SK-N-SH (cell line): Measurements from ENCODE around the gene PGRMC2. TPM values are rescaled to one million over a fixed set of nuclear protein-coding genes. Genes with fewer than 3 reads are reported as not detected.

Experiments used
- CTCF ChIA-PET: fragments of 300-600, 350-600 bp; formaldehyde crosslinking; extraction: SDS; loops from one replicate; lab custom pipeline; 2021; lab: Yijun Ruan, JAX
- POLR2A ChIA-PET: fragments of 350-600 bp; sonication (Branson Sonifier 250); formaldehyde crosslinking; extraction: SDS; loops from one replicate; lab custom pipeline; 2020; ENCODE audit warnings: antibody characterized with exemption, inconsistent platforms; lab: Yijun Ruan, JAX
- DNase-seq: peaks from one replicate; pipeline ENCODE4 v3.0.0; 2012
- H2AFZ ChIP-seq: fragments of 200-600 bp; sonication (generic); 2 replicates; pipeline ENCODE4 v1.8.1; 2016; ENCODE audit warnings: antibody characterized with exemption, mild to moderate bottlenecking, low read depth
- H3F3A ChIP-seq: fragments of 200-600 bp; sonication (generic); replicated peaks from 2 replicates; pipeline ENCODE3; 2016; ENCODE audit warnings: antibody characterized with exemption, mild to moderate bottlenecking; ENCODE audit not compliant: insufficient read depth
- H3K27ac ChIP-seq, 2 experiments: fragments of 200-500 bp in 1 of 2; fragments of 200-600 bp in 1 of 2; sonication (Bioruptor generic) in 1 of 2; sonication (generic), shearing (Covaris generic) in 1 of 2; 2 replicates each; pipeline versions ENCODE4 v1.5.1 to v1.6.1; 2014 to 2016; ENCODE audit warnings: low read depth in 2 of 2, inconsistent platforms in 1 of 2, low read length in 1 of 2, mild to moderate bottlenecking in 1 of 2, mixed read lengths in 1 of 2
- H3K27me3 ChIP-seq: fragments of 200-600 bp; sonication (generic), shearing (Covaris generic); 2 replicates; pipeline ENCODE4 v1.6.1; 2016; ENCODE audit warnings: mixed run types; ENCODE audit not compliant: insufficient read depth
- H3K36me3 ChIP-seq, 2 experiments: fragments of 200-500 bp in 1 of 2; fragments of 200-600 bp in 1 of 2; sonication (Bioruptor generic) in 1 of 2; sonication (generic) in 1 of 2; replicated peaks in 1 of 2; 2 replicates each; pipeline versions ENCODE3 to v1.5.1; 2014 to 2016; ENCODE audit warnings: low read length in 1 of 2, mild to moderate bottlenecking in 1 of 2; ENCODE audit not compliant: insufficient read depth in 2 of 2, control insufficient read depth in 1 of 2
- H3K4me1 ChIP-seq, 2 experiments: fragments of 200-500 bp in 1 of 2; fragments of 200-600 bp in 1 of 2; sonication (Bioruptor generic) in 1 of 2; sonication (generic), shearing (Covaris generic) in 1 of 2; 2 replicates each; pipeline versions ENCODE4 v1.5.1 to v1.6.1; 2014 to 2016; ENCODE audit warnings: low read depth in 1 of 2, low read length in 1 of 2, mixed run types in 1 of 2; ENCODE audit not compliant: insufficient read depth in 2 of 2, control insufficient read depth in 1 of 2
- H3K4me2 ChIP-seq: fragments of 200-600 bp; sonication (generic), shearing (Covaris generic); 2 replicates; pipeline ENCODE4 v1.6.1; 2017; ENCODE audit warnings: mixed run types
- H3K4me3 ChIP-seq, 2 experiments: fragments of 200-500 bp in 1 of 2; fragments of 200-600 bp in 1 of 2; sonication (Bioruptor generic) in 1 of 2; sonication (generic), shearing (Covaris generic) in 1 of 2; 2 replicates each; pipeline versions ENCODE4 v1.5.1 to v1.8.1; 2014 to 2016; ENCODE audit warnings: low read depth in 2 of 2, inconsistent platforms in 1 of 2, low read length in 1 of 2, mild to moderate bottlenecking in 1 of 2, mixed read lengths in 1 of 2, moderate library complexity in 1 of 2
- H3K79me2 ChIP-seq: fragments of 200-600 bp; sonication (generic); 2 replicates; pipeline ENCODE4 v1.8.1; 2017; ENCODE audit warnings: mild to moderate bottlenecking; ENCODE audit not compliant: insufficient read depth
- H3K9ac ChIP-seq: fragments of 200-600 bp; sonication (generic); 2 replicates; pipeline ENCODE4 v1.6.1; 2017; ENCODE audit warnings: mixed run types
- H3K9me2 ChIP-seq: fragments of 200-600 bp; sonication (generic); 2 replicates; pipeline ENCODE4 v1.6.1; 2017; ENCODE audit warnings: mixed run types
- H3K9me3 ChIP-seq: fragments of 200-600 bp; sonication (generic); 2 replicates; pipeline ENCODE4 v1.6.1; 2017; ENCODE audit warnings: mixed run types, mild to moderate bottlenecking, moderate library complexity
- H4K20me1 ChIP-seq: fragments of 200-600 bp; sonication (generic); 2 replicates; pipeline ENCODE4 v1.6.1; 2017; ENCODE audit warnings: mild to moderate bottlenecking, mixed run types; ENCODE audit not compliant: insufficient read depth
- ELF1 ChIP-seq: IDR thresholded peaks from 2 replicates; pipeline ENCODE4 v1.4.0; 2012
- EP300 ChIP-seq, 2 experiments: IDR thresholded peaks; 2 replicates each; pipeline versions ENCODE4 v1.4.0 to v1.6.1; 2012; ENCODE audit warnings: borderline replicate concordance in 1 of 2, low read depth in 1 of 2, low read length in 1 of 2
- EZH2phosphoT487 ChIP-seq: fragments of 200-600 bp; sonication (generic); IDR thresholded peaks from 2 replicates; pipeline ENCODE4 v1.6.1; 2017; ENCODE audit warnings: low read depth, mixed run types, mild to moderate bottlenecking, antibody characterized with exemption, moderate library complexity, borderline replicate concordance
- FOXJ3 ChIP-seq: sonication (generic); formaldehyde crosslinking; IDR thresholded peaks from 2 replicates; pipeline ENCODE4 v1.5.1; 2020; ENCODE audit warnings: mild to moderate bottlenecking, missing genetic modification reagents
- GABPA ChIP-seq: IDR thresholded peaks from 2 replicates; pipeline ENCODE4 v1.4.0; 2012; ENCODE audit warnings: low read depth, mild to moderate bottlenecking
- GATA2 ChIP-seq: sonication (generic); formaldehyde crosslinking; IDR thresholded peaks from 2 replicates; pipeline ENCODE4 v1.5.0; 2020; ENCODE audit warnings: mild to moderate bottlenecking, missing genetic modification reagents
- MEF2A ChIP-seq: IDR thresholded peaks from 2 replicates; pipeline ENCODE4 v1.4.0; 2012; ENCODE audit warnings: low read depth, borderline replicate concordance
- NFIC ChIP-seq: IDR thresholded peaks from 2 replicates; pipeline ENCODE4 v1.4.0; 2012; ENCODE audit warnings: borderline replicate concordance
- RAD21 ChIP-seq: IDR thresholded peaks from 2 replicates; pipeline ENCODE4 v1.6.1; 2012; ENCODE audit warnings: mild to moderate bottlenecking, low read length
- RFX5 ChIP-seq: IDR thresholded peaks from 2 replicates; pipeline ENCODE4 v1.6.1; 2012; ENCODE audit warnings: mild to moderate bottlenecking, improper control_type of control experiment, low read length
- RXRA ChIP-seq: IDR thresholded peaks from 2 replicates; pipeline ENCODE4 v1.4.0; 2012; ENCODE audit warnings: low read depth, mild to moderate bottlenecking, borderline replicate concordance
- SMC3 ChIP-seq: IDR thresholded peaks from 2 replicates; pipeline ENCODE4 v1.6.1; 2012; ENCODE audit warnings: low read depth, low read length, improper control_type of control experiment
- TAF1 ChIP-seq: IDR thresholded peaks from 2 replicates; pipeline ENCODE4 v1.6.1; 2012; ENCODE audit warnings: low read depth, mild to moderate bottlenecking, low read length, moderate library complexity, borderline replicate concordance
- YY1 ChIP-seq: IDR thresholded peaks from 2 replicates; pipeline ENCODE4 v1.4.0; 2012; ENCODE audit warnings: low read depth, mild to moderate bottlenecking
- WGBS: methylation state at CpG from one replicate; pipeline ENCODE4 v1.1.6; 2017; ENCODE audit warnings: low lambda C conversion rate; 5-methylcytosine and 5-hydroxymethylcytosine counted together
- polyA plus RNA-seq, 3 experiments: library from polyadenylated mRNA; depleted of rRNA; stranded (reverse); fragments of >200 nt; gene quantifications; 2 replicates each; pipeline ENCODE4 v1.2.3, GENCODE V29; 2012
- TF ChIP-seq, protein P1 (sequence below): fragments of 150-350 bp; IDR thresholded peaks from 2 replicates; pipeline ENCODE4 v1.6.1; 2017; ENCODE audit warnings: antibody characterized with exemption, low read length, low read depth, borderline replicate concordance
- TF ChIP-seq, protein P2 (sequence below): fragments of 200-600 bp; sonication (generic); IDR thresholded peaks from 2 replicates; pipeline ENCODE4 v1.6.1; 2017; ENCODE audit warnings: antibody characterized with exemption, mild to moderate bottlenecking, moderate library complexity
- TF ChIP-seq, protein P3 (sequence below): IDR thresholded peaks from 2 replicates; pipeline ENCODE4 v1.4.0; 2012; ENCODE audit warnings: low read depth
- TF ChIP-seq, protein P4 (sequence below): IDR thresholded peaks from 2 replicates; pipeline ENCODE4; 2012
- TF ChIP-seq, protein P5 (sequence below): IDR thresholded peaks from 2 replicates; pipeline ENCODE4 v1.4.0; 2012; ENCODE audit warnings: low read depth, borderline replicate concordance

PGRMC2 gene
- polyA plus RNA-seq, 1 of the 3 experiments (the other 2 are of a cell fraction), result 18.2 TPM

DNA sequence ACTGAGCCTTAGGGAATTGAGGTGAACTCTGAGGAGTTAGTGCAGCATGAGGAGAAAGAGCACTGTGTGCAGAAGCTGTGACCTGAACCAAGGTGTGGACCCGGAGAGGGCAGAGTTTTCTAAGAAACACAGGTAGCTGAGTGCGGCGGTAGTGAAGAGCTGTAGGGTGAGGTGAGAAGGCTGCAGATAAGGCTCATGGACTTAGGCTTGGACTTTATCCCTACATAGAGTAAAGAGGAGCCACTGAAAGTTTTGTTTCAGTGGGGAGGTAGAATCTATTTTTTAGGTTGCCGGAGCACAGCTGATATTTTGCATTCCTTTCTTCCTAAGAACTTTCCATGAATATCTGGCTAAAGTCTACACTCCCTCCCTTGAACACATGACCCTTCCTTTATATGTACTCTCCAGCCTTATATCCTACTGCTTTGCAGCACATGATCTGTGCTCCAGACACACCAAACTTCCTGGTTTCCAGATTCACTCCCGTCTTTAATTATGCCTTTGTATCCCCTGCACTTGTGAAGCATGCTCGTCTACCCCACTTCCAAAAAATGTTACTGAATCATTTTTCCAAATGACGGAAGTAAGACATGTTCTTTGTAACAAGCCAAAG lies 10.6 kb upstream of the PGRMC2 start:
- TF ChIP-seq RFX5, result no peak
- TF ChIP-seq, protein P1, sequence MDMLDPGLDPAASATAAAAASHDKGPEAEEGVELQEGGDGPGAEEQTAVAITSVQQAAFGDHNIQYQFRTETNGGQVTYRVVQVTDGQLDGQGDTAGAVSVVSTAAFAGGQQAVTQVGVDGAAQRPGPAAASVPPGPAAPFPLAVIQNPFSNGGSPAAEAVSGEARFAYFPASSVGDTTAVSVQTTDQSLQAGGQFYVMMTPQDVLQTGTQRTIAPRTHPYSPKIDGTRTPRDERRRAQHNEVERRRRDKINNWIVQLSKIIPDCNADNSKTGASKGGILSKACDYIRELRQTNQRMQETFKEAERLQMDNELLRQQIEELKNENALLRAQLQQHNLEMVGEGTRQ, result no peak
- no peak for TF ChIP-seq SMC3
- no peak for TF ChIP-seq RXRA
- no peak for TF ChIP-seq EP300 (IDR thresholded peaks at IDR 0.05; ENCODE audit: borderline replicate concordance in 1 of 2, low read depth in 1 of 2, low read length in 1 of 2)
- no peak for TF ChIP-seq EZH2phosphoT487
- TF ChIP-seq, protein P2, sequence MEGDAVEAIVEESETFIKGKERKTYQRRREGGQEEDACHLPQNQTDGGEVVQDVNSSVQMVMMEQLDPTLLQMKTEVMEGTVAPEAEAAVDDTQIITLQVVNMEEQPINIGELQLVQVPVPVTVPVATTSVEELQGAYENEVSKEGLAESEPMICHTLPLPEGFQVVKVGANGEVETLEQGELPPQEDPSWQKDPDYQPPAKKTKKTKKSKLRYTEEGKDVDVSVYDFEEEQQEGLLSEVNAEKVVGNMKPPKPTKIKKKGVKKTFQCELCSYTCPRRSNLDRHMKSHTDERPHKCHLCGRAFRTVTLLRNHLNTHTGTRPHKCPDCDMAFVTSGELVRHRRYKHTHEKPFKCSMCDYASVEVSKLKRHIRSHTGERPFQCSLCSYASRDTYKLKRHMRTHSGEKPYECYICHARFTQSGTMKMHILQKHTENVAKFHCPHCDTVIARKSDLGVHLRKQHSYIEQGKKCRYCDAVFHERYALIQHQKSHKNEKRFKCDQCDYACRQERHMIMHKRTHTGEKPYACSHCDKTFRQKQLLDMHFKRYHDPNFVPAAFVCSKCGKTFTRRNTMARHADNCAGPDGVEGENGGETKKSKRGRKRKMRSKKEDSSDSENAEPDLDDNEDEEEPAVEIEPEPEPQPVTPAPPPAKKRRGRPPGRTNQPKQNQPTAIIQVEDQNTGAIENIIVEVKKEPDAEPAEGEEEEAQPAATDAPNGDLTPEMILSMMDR, result no peak
- no peak for TF ChIP-seq TAF1
- TF ChIP-seq FOXJ3, result no peak
- TF ChIP-seq, protein P3, sequence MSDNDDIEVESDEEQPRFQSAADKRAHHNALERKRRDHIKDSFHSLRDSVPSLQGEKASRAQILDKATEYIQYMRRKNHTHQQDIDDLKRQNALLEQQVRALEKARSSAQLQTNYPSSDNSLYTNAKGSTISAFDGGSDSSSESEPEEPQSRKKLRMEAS, result no peak
- no peak for TF ChIP-seq GATA2 (CRISPR knock-in tag)
- no peak for TF ChIP-seq NFIC
- TF ChIP-seq, protein P4, sequence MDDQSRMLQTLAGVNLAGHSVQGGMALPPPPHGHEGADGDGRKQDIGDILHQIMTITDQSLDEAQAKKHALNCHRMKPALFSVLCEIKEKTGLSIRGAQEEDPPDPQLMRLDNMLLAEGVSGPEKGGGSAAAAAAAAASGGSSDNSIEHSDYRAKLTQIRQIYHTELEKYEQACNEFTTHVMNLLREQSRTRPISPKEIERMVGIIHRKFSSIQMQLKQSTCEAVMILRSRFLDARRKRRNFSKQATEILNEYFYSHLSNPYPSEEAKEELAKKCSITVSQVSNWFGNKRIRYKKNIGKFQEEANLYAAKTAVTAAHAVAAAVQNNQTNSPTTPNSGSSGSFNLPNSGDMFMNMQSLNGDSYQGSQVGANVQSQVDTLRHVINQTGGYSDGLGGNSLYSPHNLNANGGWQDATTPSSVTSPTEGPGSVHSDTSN, result no peak
- no peak for TF ChIP-seq GABPA
- no peak for TF ChIP-seq RAD21
- TF ChIP-seq, protein P5, sequence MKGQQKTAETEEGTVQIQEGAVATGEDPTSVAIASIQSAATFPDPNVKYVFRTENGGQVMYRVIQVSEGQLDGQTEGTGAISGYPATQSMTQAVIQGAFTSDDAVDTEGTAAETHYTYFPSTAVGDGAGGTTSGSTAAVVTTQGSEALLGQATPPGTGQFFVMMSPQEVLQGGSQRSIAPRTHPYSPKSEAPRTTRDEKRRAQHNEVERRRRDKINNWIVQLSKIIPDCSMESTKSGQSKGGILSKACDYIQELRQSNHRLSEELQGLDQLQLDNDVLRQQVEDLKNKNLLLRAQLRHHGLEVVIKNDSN, result no peak
- no peak for TF ChIP-seq ELF1
- no peak for TF ChIP-seq YY1
- TF ChIP-seq MEF2A, result no peak
- Histone ChIP-seq H3K4me1 (no peaks in the 10 kb centered on the region), H3K36me3 (peaks cover 0 to 3% of the 10 kb centered on the region in 2 experiments), H3K79me2 (no peaks in the 10 kb centered on the region), H4K20me1 (no peaks in the 10 kb centered on the region), H3K27me3 (no peaks in the 10 kb centered on the region), H3K4me3 (no peak overlapping the region), H3F3A (no peaks in the 10 kb centered on the region), H2AFZ (no peak overlapping the region), H3K4me2 (no peak overlapping the region), H3K9ac (no peak overlapping the region), H3K9me3 (no peaks in the 10 kb centered on the region), H3K9me2 (no peaks in the 10 kb centered on the region), H3K27ac (no peak overlapping the region)
- CTCF ChIA-PET, result no interaction called here
- no peak for DNase-seq
- WGBS, result 95% methylated on average over 7 of the region's 7 CpGs
- POLR2A ChIA-PET, result interaction anchor here (1.1 kb wide), 1 partner anchor 10 kb away, joined by 3 read pairs; the partner anchor contains the start of gene PGRMC2
